ENCODE measurements around the gene CAMKK2. TPM values are rescaled to one million over a fixed set of nuclear protein-coding genes. Genes with fewer than 3 reads are reported as not detected.

Gene CAMKK2
- total and polyA plus RNA-seq, 2 of the 13 experiments (the other 11 are each of a cell fraction or from before 2014, with no cell fraction given) = 18.8 to 20.0 TPM

GRCh38 chr12:121283841-121284240, 12.7 kb downstream of the CAMKK2 start:
- no peak overlapping the region for H3K4me2 ChIP-seq (ENCODE audit: low read depth, low read length)
- BruUV-seq (replicated peaks) = no TSS peak
- H3K79me2 ChIP-seq (ENCODE audit: insufficient read depth, low read length) = no peaks in the 10 kb centered on the region
- no peaks in the 10 kb centered on the region for H3K9me3 ChIP-seq (ENCODE audit: low read length)
- in situ Hi-C loops (cut with HindIII; ENCODE audit: extremely low pct_ligation_motif_present, low pct_unique_long_range_greater_than_20kb) (no loop called here), intact Hi-C loops (cut with micrococcal nuclease; ENCODE audit: unreplicated experiment) (no loop called here)
- H3K4me3 ChIP-seq (replicated peaks in 1 of 3; ENCODE audit: insufficient read depth in 1 of 3, low read depth in 2 of 3, low read length in 3 of 3) = no peak overlapping the region
- CTCF ChIA-PET (ENCODE audit: low intra/inter-chr PET ratio, low total read pairs) = no interaction called here
- H3K36me3 ChIP-seq (replicated peaks in 1 of 2; ENCODE audit: control insufficient read depth in 1 of 2, insufficient read depth in 2 of 2, low read length in 2 of 2) = peaks cover 2 to 3% of the 10 kb centered on the region in 2 experiments; a peak in 2 of 5 replicates
- H4K20me1 ChIP-seq (ENCODE audit: insufficient read depth, low read length) = no peaks in the 10 kb centered on the region; the same call in 1 of the 2 replicates
- ATAC-seq = no peak
- H3K4me1 ChIP-seq (ENCODE audit: insufficient read depth, low read length) = no peaks in the 10 kb centered on the region
- H3K27me3 ChIP-seq (ENCODE audit: control insufficient read depth in 1 of 2, insufficient read depth in 2 of 2, low read length in 2 of 2) = no peaks in the 10 kb centered on the region
- no peak overlapping the region for H2AFZ ChIP-seq (ENCODE audit: low read length)
- H3K27ac ChIP-seq (ENCODE audit: extremely low read length, insufficient read depth, low read length) = no peak overlapping the region
- no peak for DNase-seq (ENCODE audit: low spot score)
- H3K9ac ChIP-seq (ENCODE audit: insufficient read depth, low read depth, low read length) = no peak overlapping the region
- TF ChIP-seq ZMYM4 (CRISPR knock-in tag; IDR thresholded peaks at IDR 0.05) (no peak), AGO2 (optimal IDR thresholded peaks at IDR 0.05; ENCODE audit: low read depth, low read length) (peak; percentile 55)
- no peak for FAIRE-seq
- 92% methylated on average over 6 of the region's 6 CpGs for WGBS (ENCODE audit: low lambda C conversion rate)
- POLR2A ChIA-PET = interaction anchor here (1.4 kb wide), 1 partner anchor 12 kb away, joined by 3 read pairs; no protein-coding TSS in a partner anchor

- in situ Hi-C loops (cut with HindIII; ENCODE audit: extremely low pct_ligation_motif_present, low pct_unique_long_range_greater_than_20kb) = no loop called here
- no TSS peak for BruUV-seq (replicated peaks)
- intact Hi-C loops (cut with micrococcal nuclease; ENCODE audit: unreplicated experiment) = no loop called here
- DNase-seq (ENCODE audit: low spot score) = no peak
- H3K4me3 ChIP-seq (replicated peaks in 1 of 3; ENCODE audit: insufficient read depth in 1 of 3, low read depth in 2 of 3, low read length in 3 of 3) = no peak overlapping the region
- ChIA-PET CTCF (ENCODE audit: low intra/inter-chr PET ratio, low total read pairs) (no interaction called here), POLR2A (interaction anchor here (1.4 kb wide), 1 partner anchor 12 kb away, joined by 3 read pairs; no protein-coding TSS in a partner anchor)
- FAIRE-seq = no peak
- 92% methylated on average over 5 of the region's 5 CpGs for WGBS (ENCODE audit: low lambda C conversion rate)
- H2AFZ ChIP-seq (ENCODE audit: low read length) = no peak overlapping the region
- no peaks in the 10 kb centered on the region for H3K27me3 ChIP-seq (ENCODE audit: control insufficient read depth in 1 of 2, insufficient read depth in 2 of 2, low read length in 2 of 2)
- H3K9me3 ChIP-seq (ENCODE audit: low read length) = no peaks in the 10 kb centered on the region
- H3K4me2 ChIP-seq (ENCODE audit: low read depth, low read length) = no peak overlapping the region
- H4K20me1 ChIP-seq (ENCODE audit: insufficient read depth, low read length) = no peaks in the 10 kb centered on the region; the same call in 1 of the 2 replicates
- H3K4me1 ChIP-seq (ENCODE audit: insufficient read depth, low read length) = no peaks in the 10 kb centered on the region
- no peak for ATAC-seq
- no peaks in the 10 kb centered on the region for H3K79me2 ChIP-seq (ENCODE audit: insufficient read depth, low read length)
- no peak overlapping the region for H3K9ac ChIP-seq (ENCODE audit: insufficient read depth, low read depth, low read length)
- no peak overlapping the region for H3K27ac ChIP-seq (ENCODE audit: extremely low read length, insufficient read depth, low read length)
- peaks cover 3% of the 10 kb centered on the region in 2 experiments; a peak in 2 of 5 replicates for H3K36me3 ChIP-seq (replicated peaks in 1 of 2; ENCODE audit: control insufficient read depth in 1 of 2, insufficient read depth in 2 of 2, low read length in 2 of 2)
- no peak for TF ChIP-seq ARHGAP35 (CRISPR knock-in tag; IDR thresholded peaks at IDR 0.05; ENCODE audit: borderline replicate concordance)
- TF ChIP-seq THAP7 (CRISPR knock-in tag; IDR thresholded peaks at IDR 0.05) = no peak
- TF ChIP-seq EEA1 (CRISPR knock-in tag; IDR thresholded peaks at IDR 0.05; ENCODE audit: borderline replicate concordance) = no peak
- no peak for TF ChIP-seq NFE2 (CRISPR knock-in tag; IDR thresholded peaks at IDR 0.05)
- no peak for TF ChIP-seq AKNA (CRISPR knock-in tag; IDR thresholded peaks at IDR 0.05; ENCODE audit: borderline replicate concordance)
- TF ChIP-seq IKZF4 (CRISPR knock-in tag; IDR thresholded peaks at IDR 0.05; ENCODE audit: borderline replicate concordance, low read depth, not compliant biosample characterization) = no peak
- TF ChIP-seq KMT2B (CRISPR knock-in tag; IDR thresholded peaks at IDR 0.05) = no peak
- TF ChIP-seq TRAFD1 (CRISPR knock-in tag; IDR thresholded peaks at IDR 0.05; ENCODE audit: borderline replicate concordance) = no peak
- TF ChIP-seq ZFP37 (CRISPR knock-in tag; IDR thresholded peaks at IDR 0.05; ENCODE audit: borderline replicate concordance) = no peak
Observed at GRCh38 chr12:121283388-121283787, 13.1 kb downstream of the CAMKK2 start.
